NCI-H748 (cell line): ENCODE measurements around the gene MEIOC.
"Not testable (repeated sequence)": the region's sequence is repeated elsewhere in the genome, so short reads cannot be mapped to it uniquely, and the experiment has no call there.

ENCODE experiments used
- DNase-seq: peaks from one replicate; lab custom pipeline; 2025; ENCODE audit not compliant: unreplicated experiment; lab: John Stamatoyannopoulos, UW

MEIOC gene

DNA sequence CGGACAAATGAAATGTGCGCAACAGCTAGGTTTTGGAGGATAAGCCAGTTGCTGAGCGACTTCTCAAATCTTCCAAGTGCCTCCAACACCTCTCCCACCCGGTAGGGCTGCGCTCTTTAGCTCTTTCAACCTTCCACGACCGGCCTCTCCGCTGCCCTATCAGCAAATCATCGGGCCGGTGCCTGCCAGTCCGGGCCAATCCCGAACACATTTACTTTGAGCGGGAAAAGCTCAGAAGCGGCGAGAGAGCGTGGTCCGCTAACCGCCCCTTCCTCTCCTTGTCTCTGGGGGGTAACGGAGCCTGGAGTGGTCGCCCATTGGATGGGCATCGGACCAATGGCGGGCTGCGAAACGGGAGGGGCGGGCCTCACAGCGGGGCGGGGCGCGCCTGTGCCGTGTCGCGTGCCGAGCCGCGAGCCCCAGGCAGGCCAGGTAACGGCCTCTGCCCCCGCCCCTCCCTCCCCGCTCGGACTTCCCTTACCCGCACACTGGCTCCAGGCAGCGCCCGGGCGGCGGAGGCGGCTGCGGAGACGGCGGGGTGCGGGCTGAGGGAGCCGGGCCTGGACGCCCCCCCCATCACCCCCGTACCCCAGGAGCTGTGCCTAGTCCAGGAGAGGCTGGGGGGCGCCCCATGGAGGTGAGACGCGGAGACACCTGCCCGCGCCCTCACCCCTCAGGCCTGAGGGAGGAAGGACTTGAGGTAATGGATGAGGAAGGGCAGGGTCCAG, at the start of gene MEIOC:
MEIOC (plus strand) TSS at position 486 of the 728 bp plus-strand sequence; CDS start at position 632, 146 bp downstream.
- DNase-seq, result peak; percentile 88

DNA sequence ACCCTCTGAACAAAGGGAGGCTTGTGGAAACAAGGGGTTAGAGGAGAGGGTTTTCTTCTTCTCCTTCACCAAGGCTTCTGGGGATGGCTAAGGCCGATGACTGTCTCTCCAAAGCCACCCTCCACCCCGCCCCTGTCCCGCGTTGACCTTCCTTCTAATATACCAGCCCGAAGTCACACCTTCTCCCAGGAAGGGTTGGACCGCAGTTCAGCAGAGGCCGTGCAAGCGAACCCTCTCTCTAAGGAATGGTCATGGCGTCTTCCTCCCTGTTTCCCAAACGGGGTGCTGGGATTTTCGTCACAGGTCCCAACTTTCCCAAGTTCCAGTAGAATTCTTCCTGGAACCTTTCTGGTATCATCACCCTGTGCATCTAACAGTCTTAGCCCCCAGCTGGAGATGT, 49.6 kb upstream of the MEIOC start:
- DNase-seq, result no peak

- DNase-seq, result peak; percentile 74
Observed at GRCh38 chr17:44607836-44608690, 48.2 kb upstream of the MEIOC start.

DNA sequence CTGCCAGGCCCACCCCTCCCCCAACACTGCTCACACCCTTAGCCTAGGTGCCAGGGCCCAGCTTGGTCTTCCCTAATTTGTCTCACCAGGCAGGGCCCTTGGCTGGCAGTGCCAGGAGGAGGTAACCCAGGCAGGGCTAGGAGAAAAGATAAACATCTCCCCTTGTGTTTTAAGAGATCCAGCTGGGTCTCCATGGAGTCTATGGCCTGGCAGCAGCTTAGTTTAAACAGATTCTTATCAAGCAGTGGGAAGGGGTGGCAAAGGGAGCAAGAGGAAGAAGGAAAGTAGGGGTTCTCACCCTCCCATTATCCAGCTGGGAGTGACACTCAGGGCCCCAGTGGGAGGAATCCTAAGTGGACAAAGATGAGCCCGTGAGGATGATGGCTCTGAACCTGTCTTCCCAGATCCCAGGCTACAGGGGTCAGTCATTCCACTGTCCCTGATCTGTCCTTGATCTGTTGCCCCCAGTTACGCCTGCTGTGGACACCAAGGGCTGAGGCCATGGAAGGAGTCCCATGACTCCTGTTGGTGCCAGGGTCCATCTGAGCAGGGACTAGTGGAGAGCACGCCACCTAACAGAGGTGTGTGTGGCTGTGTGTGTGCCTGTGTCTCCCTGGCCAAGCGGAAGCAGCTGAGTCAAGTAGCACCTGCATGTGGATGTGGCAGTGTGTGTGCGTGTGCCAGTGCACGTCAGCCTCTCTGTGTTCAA, 47.4 kb upstream of the MEIOC start:
- DNase-seq, result peak; percentile 37

DNA sequence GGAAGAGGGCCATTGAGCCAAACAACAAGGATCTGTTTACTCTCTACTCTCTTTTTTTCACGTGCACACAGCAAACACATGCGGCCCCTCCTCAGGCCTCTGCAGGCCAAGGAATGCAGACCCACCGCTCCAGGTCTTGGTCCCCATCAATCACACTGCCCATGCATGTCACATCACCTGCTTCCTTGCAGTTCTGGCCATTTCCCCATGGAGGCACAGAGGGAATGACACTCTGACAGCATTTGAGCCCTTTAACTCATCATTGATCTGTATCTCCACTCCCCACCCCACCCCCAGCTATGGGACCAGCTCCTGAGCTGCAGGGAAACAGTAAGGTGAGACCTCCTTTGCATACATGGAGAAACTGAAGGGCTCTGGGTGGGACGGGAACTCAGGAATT, 45.9 kb upstream of the MEIOC start:
- no peak for DNase-seq

DNA sequence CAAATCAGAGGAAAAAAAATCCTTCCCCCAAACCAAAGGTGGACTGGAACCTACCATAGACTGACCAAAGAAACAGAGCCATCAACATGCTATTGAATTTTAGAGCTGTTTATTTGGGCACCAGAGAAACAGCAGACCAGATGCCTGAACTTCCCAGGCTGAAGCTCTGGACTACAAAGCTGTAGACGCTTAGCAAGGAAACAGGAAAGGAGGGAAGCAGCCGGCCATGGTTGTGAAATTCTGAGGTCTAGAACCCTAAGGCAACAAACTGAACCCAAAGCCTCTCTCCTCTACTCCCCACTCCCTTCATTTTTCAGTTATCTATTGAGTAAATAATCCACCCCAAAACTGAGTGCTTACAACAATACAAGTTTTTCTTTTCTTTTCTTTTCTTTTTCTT, 45.4 kb upstream of the MEIOC start:
- no peak for DNase-seq

GRCh38 chr17:44614862-44615261, 41.4 kb upstream of the MEIOC start:
- DNase-seq, result no peak

- not testable (repeated sequence) for DNase-seq
Observed at GRCh38 chr17:44618652-44619051, 37.6 kb upstream of the MEIOC start.

DNA sequence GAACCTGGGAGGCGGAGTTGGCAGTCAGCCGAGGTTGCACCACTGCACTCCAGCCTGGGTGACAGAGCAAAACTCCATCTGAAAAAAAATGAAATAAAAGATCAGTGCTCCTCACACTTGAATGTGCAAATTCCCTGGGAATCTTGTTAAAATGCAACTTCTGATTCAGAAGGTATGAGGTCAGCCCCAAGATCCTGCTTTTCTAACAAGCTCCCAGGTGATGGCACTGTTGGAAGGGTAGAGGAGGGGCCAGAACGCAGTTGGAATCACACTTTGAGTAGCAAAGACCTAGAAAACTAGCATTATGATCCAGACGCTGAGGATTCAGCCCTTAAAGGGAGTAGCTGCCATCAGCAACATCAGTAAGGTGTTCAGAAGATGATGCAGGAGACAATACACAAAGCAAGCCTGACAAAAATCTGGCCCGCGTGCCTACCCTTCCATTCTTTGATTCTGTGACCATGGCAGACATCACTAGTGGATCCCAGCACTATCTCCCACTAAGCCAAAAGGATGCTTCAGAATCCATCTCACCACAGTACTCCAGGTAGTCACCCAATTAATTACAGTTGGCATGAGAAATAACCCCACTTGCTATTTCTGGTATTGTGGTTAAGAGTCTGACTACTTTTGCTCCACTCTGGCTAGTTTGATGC, 33.1 kb upstream of the MEIOC start:
- DNase-seq, result no peak

DNA sequence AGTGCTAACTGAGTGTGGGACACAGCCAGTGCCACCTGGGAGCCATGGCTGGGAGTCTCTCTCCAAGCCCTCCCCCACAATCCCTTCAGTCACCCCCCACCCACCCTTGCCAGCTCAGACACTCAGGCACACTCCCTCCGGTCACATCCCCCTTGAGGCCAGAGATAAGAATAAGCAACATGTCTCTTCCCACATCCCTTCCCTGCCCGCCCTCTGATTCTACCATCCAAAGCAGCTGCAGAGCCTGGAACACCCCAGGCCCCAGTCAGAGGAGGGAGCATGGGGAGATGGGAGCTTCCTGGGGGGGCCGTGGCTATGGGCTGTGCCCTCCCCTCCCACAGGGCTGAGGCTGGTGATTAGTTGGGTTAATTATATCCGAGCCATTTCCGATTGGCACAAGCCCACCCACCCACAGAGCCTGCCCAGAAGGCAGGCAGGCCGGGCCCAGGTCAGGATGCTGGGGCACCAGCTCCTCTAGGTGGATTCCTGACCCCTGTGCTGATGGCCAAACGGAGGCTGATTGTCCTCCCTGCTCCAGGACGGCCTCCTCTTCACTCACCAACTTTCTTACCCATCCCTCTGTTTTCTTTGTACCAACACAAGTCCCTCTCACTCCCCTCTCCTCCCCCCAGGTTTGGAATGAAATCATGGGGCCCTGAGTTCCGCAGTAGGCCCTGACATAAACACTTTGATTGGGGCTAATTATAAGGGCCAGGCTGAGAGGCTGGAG, 28.6 kb upstream of the MEIOC start:
- no peak for DNase-seq

GRCh38 chr17:44628243-44629188, 27.8 kb upstream of the MEIOC start:
- DNase-seq, result no peak

- DNase-seq, result no peak
Observed at GRCh38 chr17:44629314-44629713, 27.0 kb upstream of the MEIOC start.

DNA sequence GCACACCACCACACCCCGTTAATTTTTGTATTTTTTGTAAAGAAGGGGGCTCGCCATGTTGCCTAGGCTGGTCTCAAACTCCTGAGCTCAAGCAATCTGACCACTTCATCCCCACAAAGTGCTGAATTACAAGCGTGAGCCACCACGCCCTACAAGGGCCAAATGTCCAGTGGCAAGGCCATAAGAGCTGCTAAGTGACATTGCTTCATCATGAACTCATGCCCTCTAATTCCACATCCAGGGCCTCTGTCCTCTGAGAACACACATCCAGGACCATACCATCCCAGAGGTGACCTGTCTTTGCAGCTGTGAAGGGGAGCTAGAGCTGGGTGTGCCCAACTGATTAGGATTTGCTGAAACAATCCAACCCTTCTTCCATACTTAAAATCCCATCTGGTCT, 25.6 kb upstream of the MEIOC start:
- DNase-seq, result no peak

GRCh38 chr17:44633998-44634397, 22.3 kb upstream of the MEIOC start:
- no peak for DNase-seq

DNA sequence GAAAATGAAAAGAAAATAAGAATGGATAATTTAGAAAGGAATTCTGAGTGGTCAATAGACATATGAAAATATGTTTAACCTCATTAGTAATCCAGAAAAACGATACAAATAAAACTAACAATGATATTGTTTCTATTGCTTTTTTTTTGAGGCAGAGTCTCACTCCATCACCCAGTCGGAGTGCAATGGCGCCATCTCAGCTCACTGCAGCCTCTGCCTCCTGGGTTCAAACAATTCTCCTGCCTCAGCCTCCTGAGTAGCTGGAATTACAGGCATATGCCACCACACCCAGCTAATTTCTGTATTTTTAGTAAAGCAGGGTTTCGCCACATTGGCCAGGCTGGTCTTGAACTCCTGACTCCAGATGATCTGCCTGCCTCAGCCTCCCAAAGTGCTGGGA, 21.9 kb upstream of the MEIOC start:
- DNase-seq, result not testable (repeated sequence)

GRCh38 chr17:44636562-44636961, 19.7 kb upstream of the MEIOC start:
- DNase-seq, result peak; percentile 9

DNA sequence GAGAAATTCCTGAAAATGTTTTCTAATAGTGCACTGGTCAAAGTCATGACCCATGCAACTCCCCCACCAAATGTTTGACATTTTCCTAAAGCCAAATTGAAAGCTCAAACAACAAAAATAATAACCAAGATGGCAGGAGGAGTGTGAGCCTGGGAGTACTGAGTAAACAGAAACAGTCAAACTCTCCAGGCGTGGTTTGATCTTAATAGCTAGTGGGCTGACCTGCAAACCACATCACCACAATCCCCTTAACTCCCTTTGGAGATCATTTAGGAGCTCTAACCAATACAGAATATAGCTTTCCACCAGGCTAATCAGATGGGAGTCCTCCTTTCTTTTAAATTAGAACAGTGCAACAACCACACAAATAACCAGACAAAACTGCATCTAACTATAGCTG, 19.2 kb upstream of the MEIOC start:
- DNase-seq, result no peak

DNA sequence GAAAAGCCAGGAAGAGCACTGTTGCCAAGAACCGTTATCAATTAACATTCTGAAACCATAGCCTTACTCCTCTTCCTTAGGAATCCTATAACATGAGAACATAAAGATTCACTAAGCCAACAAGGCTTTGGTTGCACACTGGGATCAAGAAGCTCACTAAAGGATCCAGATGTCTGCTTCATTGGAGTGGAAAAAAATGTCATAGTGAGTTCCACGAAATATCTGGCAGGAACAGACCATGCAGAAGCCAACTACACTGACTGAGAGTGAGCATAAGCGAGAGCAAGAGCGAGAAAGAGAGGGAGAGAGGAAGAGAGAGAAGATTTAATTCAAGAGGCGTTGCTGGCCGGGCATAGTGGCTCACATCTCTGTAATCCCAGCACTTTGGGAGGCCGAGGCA, 13.4 kb upstream of the MEIOC start:
- no peak for DNase-seq

DNA sequence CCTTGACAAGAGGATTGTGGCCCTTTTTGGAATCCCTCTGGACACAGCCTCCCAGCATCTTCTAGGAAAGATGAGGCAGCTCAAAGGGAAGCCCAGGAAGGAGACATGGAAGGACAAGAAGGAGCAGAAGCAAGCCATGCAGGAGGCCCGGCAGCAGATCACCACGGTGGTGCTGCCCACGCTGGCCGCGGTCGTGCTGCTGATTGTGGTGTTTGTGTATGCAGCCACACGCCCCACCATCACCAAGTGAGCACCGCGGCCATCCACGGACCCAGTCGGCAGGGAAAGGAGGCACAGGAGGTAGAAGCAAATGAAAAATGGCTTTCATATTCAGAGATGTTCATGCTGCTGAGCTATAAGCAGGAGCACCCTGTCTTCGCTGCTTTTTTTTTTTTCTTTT, 10.9 kb upstream of the MEIOC start:
- no peak for DNase-seq
